ENCODE data around the gene RPP14. TPM values are rescaled to one million over a fixed set of nuclear protein-coding genes. Genes with fewer than 3 reads are reported as not detected.
"Not testable (repeated sequence)": the region's sequence is repeated elsewhere in the genome, so short reads cannot be mapped to it uniquely, and the experiment has no call there.

RPP14 gene
- total RNA-seq, 6 experiments from 2014 or later: 14.5 to 19.9 (median 16.0) TPM

DNA sequence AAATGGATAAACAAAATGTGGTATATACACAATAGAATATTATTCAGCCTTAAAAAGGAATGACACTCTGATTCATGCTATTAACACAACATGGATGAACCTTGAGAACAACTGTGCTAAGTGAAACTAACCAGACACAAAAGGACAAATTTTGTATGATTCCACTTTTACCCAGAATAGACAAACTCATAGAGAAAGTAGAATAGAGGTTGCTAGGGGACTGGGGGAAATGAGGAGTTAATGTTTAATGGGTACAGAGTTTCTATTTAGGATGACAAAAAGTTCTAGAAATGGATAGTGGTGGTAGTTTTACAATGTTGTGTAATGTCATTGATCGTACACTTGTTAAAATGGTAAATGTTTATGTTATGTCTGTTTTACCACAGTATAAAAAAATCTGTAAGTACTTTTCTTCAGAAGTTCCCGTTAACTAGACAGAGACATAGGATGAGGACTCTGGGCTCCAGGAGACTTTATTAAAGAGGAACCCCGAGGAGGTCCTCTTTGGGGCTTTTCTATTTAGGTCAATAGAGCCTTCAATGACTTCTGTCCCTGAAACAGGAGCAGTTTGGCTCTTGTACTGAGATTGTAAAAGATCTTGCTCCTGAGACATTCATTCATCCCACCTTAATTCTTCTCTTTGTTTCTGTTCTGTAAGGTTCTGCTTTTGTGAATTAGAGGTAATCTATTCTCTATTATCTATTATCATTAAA lies 43.9 kb upstream of the RPP14 start:
- peaks cover 6% of the 10 kb centered on the region; the same call in 1 of the 2 replicates for H3K36me3 Mint-ChIP-seq (ENCODE audit: low read depth)
- 0 out of 2 replicates have a peak, but pooled peaks cover 1% of the 10 kb centered on the region for H3K27me3 Mint-ChIP-seq (ENCODE audit: insufficient read depth)
- H3K4me1 Mint-ChIP-seq (ENCODE audit: low read depth): peaks cover 18% of the 10 kb centered on the region
- no peak overlapping the region for H3K4me3 Mint-ChIP-seq
- no peaks in the 10 kb centered on the region for H3K9me3 Mint-ChIP-seq
- TF ChIP-seq, protein P1, sequence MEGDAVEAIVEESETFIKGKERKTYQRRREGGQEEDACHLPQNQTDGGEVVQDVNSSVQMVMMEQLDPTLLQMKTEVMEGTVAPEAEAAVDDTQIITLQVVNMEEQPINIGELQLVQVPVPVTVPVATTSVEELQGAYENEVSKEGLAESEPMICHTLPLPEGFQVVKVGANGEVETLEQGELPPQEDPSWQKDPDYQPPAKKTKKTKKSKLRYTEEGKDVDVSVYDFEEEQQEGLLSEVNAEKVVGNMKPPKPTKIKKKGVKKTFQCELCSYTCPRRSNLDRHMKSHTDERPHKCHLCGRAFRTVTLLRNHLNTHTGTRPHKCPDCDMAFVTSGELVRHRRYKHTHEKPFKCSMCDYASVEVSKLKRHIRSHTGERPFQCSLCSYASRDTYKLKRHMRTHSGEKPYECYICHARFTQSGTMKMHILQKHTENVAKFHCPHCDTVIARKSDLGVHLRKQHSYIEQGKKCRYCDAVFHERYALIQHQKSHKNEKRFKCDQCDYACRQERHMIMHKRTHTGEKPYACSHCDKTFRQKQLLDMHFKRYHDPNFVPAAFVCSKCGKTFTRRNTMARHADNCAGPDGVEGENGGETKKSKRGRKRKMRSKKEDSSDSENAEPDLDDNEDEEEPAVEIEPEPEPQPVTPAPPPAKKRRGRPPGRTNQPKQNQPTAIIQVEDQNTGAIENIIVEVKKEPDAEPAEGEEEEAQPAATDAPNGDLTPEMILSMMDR (IDR thresholded peaks at IDR 0.05): no peak
- no peak for DNase-seq
- no peak overlapping the region for H3K27ac Mint-ChIP-seq

DNA sequence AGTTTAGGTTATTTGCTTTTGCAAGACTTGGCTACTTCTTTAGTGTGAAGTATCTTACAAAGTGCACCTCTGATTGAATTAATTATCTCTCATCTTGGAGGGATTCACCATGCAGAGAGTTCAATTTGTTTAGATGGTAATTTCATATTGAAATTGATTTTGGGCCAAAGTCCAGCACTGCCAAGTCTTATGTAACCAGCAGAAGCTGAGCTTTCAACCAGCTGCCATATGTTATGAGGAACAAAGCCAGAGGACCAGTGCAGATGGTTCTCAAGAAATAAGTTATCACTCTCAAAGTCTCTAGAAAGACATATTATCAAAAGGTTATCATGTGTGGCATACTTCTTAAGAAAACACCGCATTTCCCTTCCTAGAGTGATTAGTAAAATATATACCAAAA lies 39.5 kb upstream of the RPP14 start:
- H3K4me1 Mint-ChIP-seq (ENCODE audit: low read depth): no peaks in the 10 kb centered on the region
- peaks cover 4% of the 10 kb centered on the region; the same call in 1 of the 2 replicates for H3K36me3 Mint-ChIP-seq (ENCODE audit: low read depth)
- TF ChIP-seq, protein P1 (IDR thresholded peaks at IDR 0.05): no peak
- no peak overlapping the region for H3K27ac Mint-ChIP-seq
- H3K9me3 Mint-ChIP-seq: no peaks in the 10 kb centered on the region
- DNase-seq: no peak
- H3K4me3 Mint-ChIP-seq: no peak overlapping the region
- 0 out of 2 replicates have a peak, but pooled peaks cover 1% of the 10 kb centered on the region for H3K27me3 Mint-ChIP-seq (ENCODE audit: insufficient read depth)

DNA sequence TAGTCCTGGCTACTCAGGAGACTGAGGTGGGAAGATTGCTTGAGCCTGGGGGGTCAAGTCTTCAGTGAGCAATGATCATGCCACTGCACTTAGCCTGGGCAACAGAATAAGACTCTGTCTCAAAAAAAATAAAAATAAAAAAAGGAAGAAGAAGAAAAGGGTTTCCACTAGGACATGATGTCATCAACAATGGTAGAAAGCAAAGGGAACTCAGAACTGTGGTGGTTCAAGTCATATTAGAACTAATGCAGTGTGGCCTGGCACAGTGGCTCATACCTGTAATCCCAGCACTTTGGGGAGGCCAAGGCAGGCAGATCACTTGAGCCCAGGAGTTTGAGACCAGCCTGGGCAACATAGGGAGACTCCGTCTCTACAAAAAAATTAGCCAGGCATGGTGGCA lies 38.5 kb upstream of the RPP14 start:
- H3K27ac Mint-ChIP-seq; H3K27me3 Mint-ChIP-seq (ENCODE audit: insufficient read depth); H3K4me1 Mint-ChIP-seq (ENCODE audit: low read depth); DNase-seq; H3K4me3 Mint-ChIP-seq; H3K36me3 Mint-ChIP-seq (ENCODE audit: low read depth); H3K9me3 Mint-ChIP-seq: not testable (repeated sequence)

DNA sequence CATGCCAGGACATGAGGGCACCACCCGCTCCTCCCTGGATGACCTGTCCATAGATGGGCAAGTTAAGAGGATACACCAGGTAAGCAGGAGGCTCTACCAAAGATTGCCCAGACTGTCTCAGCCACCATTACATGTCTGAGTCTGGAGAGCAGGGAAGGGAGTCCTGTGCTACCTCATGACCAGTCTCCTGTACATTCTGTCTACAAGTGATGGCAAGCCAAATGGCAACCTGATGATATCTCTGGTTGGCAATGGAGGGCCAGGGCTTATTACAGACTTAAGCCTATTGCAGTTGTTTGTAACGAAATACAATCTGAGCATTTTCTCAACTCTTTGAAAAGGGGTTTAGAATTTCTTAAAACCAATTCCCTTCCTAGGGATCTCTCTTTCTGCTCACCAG lies 36.7 kb upstream of the RPP14 start:
- Mint-ChIP-seq H3K36me3 (ENCODE audit: low read depth) (peaks cover 9% of the 10 kb centered on the region), H3K4me3 (no peak overlapping the region), H3K27me3 (ENCODE audit: insufficient read depth) (0 out of 2 replicates have a peak, but pooled peaks cover 1% of the 10 kb centered on the region), H3K27ac (no peak overlapping the region), H3K4me1 (ENCODE audit: low read depth) (peaks cover 27% of the 10 kb centered on the region), H3K9me3 (no peaks in the 10 kb centered on the region)
- DNase-seq: no peak
- TF ChIP-seq, protein P1 (IDR thresholded peaks at IDR 0.05): no peak

DNA sequence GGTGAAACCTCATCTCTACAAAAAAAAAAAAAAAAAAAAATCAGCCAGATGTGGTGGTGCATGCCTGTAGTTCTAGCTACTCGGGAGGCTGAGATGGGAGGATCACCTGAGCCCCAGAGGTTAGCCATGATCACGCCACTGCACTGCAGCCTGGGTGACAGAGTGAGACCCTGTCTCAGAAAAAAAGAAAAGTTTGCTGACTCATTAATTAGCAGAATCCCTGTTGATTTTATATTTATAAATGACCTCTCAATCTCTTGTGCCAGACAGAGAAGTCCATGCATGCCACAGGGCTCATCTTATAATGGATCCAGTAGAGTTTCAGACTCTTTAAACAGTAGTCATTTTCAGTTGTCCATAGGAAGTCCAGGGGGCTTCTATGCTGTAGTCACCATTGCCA lies 35.6 kb upstream of the RPP14 start:
- TF ChIP-seq, protein P1 (IDR thresholded peaks at IDR 0.05): no peak
- H3K27ac Mint-ChIP-seq: no peak overlapping the region

DNA sequence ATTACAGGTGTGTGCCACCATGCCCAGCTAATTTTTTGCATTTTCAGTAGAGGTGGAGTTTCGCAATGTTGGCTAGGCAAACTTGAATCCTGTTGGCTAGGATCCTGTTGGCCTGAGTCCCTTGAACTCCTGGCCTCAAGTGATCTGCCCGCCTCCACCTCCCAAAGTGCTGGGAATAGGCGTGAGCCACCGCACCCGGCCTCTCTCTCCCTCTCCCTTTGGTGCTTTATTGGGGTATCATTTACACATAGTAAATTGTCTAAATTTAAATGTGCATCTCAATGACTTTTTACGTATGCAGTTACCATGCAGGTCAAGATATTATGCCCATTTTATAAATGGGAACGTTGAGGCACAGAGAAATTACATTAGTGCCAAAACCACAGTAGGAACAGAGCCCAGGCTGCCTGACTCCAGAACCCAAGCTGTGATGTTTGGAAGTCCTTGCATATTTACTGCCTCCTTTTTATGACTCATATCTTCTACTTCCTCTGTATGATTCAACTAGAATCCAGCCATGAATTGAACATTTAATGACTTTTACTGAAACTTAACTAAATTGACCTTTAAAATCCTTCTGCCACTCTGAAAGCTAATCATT lies 34.0 kb upstream of the RPP14 start:
- H3K4me3 Mint-ChIP-seq: peak overlapping the region; percentile 80
- H3K4me1 Mint-ChIP-seq (ENCODE audit: low read depth): peaks cover 32% of the 10 kb centered on the region
- H3K27ac Mint-ChIP-seq: peak overlapping the region; percentile 95
- TF ChIP-seq, protein P1 (IDR thresholded peaks at IDR 0.05): no peak
- peak; percentile 85 for DNase-seq
- no peaks in the 10 kb centered on the region for H3K27me3 Mint-ChIP-seq (ENCODE audit: insufficient read depth)
- peaks cover 27% of the 10 kb centered on the region for H3K36me3 Mint-ChIP-seq (ENCODE audit: low read depth)
- H3K9me3 Mint-ChIP-seq: no peaks in the 10 kb centered on the region

More for the DNA sequence above, 35.6 kb upstream of the RPP14 start:
- Mint-ChIP-seq H3K9me3 (no peaks in the 10 kb centered on the region), H3K4me3 (no peak overlapping the region), H3K36me3 (ENCODE audit: low read depth) (peaks cover 14% of the 10 kb centered on the region), H3K27me3 (ENCODE audit: insufficient read depth) (no peaks in the 10 kb centered on the region), H3K4me1 (ENCODE audit: low read depth) (peaks cover 32% of the 10 kb centered on the region)
- DNase-seq: no peak
